Activated CD8-positive, alpha-beta T cell treated with anti-CD3 and anti-CD28 coated beads for 36 hours (primary cell): ENCODE results near the gene PRPF6. TPM values are rescaled to one million over a fixed set of nuclear protein-coding genes. Genes with fewer than 3 reads are reported as not detected.

ENCODE experiments used
- ATAC-seq: fragments of 200-7000 bp; cut with Tn5 transposase; one replicate; pipeline ENCODE4 v1.10.0; 2021; ENCODE audit warnings: mild to moderate bottlenecking, moderate library complexity
- CTCF ChIA-PET: fragments of 350-600 bp; sonication (Branson Sonifier 250); formaldehyde crosslinking; loops from one replicate; lab custom pipeline; 2021; ENCODE audit warnings: antibody characterized with exemption; lab: Charles Lee
- POLR2A ChIA-PET: fragments of 350-600 bp; sonication (Branson Sonifier 250); formaldehyde crosslinking; loops from one replicate; lab custom pipeline; 2021; ENCODE audit warnings: antibody characterized with exemption; lab: Charles Lee
- DNase-seq: peaks from one replicate; pipeline ENCODE4 v3.0.0-alpha.2; 2020
- H3K27ac Mint-ChIP-seq: one replicate; pipeline ENCODE4 v1.8.0; 2021; ENCODE audit warnings: mild to moderate bottlenecking, mixed read lengths
- H3K27me3 Mint-ChIP-seq: one replicate; pipeline ENCODE4 v1.8.0; 2021; ENCODE audit warnings: mixed read lengths
- H3K36me3 Mint-ChIP-seq: one replicate; pipeline ENCODE4 v1.8.0; 2021; ENCODE audit warnings: low read depth, mixed read lengths
- H3K4me1 Mint-ChIP-seq: one replicate; pipeline ENCODE4 v1.8.0; 2021; ENCODE audit warnings: low read depth, mixed read lengths
- H3K4me3 Mint-ChIP-seq: one replicate; pipeline ENCODE4 v1.8.0; 2021; ENCODE audit warnings: mild to moderate bottlenecking, moderate library complexity, mixed read lengths
- H3K9me3 Mint-ChIP-seq: one replicate; pipeline ENCODE4 v1.8.0; 2021; ENCODE audit warnings: mixed read lengths
- intact Hi-C: fragments of 100-400 bp; cut with micrococcal nuclease; formaldehyde crosslinking; loops from one replicate; pipeline ENCODE4 v1.10.0; 2022
- total RNA-seq, 2 experiments: library from RNA; stranded (reverse); gene quantifications; one replicate each; pipeline ENCODE4 v1.2.3, GENCODE V29; 2021
- TF ChIP-seq, protein P1 (sequence below): fragments of 200-600 bp; IDR thresholded peaks from one replicate; pipeline ENCODE4 v1.8.0; 2022; ENCODE audit warnings: antibody characterized with exemption, mild to moderate bottlenecking

The PRPF6 gene
- total RNA-seq, 2 experiments from 2014 or later = 53.0 to 55.5 TPM

GRCh38 chr20:64062276-64062595 is 81.3 kb downstream of the PRPF6 start:
- intact Hi-C loops = loop anchor here (10.0 kb wide), 1 partner anchor 87 kb away; the partner anchor contains the start of gene SAMD10
- POLR2A ChIA-PET = interaction anchor here (0.7 to 1.6 kb wide), 6 partner anchors 11 to 82 kb away, joined by 3 to 4 read pairs (median 3); partner anchors contain the start of genes OPRL1, PRPF6 and SAMD10
- H3K36me3 Mint-ChIP-seq = no peaks in the 10 kb centered on the region
- TF ChIP-seq, protein P1, sequence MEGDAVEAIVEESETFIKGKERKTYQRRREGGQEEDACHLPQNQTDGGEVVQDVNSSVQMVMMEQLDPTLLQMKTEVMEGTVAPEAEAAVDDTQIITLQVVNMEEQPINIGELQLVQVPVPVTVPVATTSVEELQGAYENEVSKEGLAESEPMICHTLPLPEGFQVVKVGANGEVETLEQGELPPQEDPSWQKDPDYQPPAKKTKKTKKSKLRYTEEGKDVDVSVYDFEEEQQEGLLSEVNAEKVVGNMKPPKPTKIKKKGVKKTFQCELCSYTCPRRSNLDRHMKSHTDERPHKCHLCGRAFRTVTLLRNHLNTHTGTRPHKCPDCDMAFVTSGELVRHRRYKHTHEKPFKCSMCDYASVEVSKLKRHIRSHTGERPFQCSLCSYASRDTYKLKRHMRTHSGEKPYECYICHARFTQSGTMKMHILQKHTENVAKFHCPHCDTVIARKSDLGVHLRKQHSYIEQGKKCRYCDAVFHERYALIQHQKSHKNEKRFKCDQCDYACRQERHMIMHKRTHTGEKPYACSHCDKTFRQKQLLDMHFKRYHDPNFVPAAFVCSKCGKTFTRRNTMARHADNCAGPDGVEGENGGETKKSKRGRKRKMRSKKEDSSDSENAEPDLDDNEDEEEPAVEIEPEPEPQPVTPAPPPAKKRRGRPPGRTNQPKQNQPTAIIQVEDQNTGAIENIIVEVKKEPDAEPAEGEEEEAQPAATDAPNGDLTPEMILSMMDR = no peak
- peak overlapping the region; percentile 89 for H3K4me3 Mint-ChIP-seq
- ATAC-seq = no peak
- no peak overlapping the region for H3K27ac Mint-ChIP-seq
- CTCF ChIA-PET = interaction anchor here (0.7 to 2.1 kb wide), 5 partner anchors 9 to 82 kb away, joined by 3 to 6 read pairs (median 4); partner anchors contain the start of gene LKAAEAR1
- H3K9me3 Mint-ChIP-seq = no peaks in the 10 kb centered on the region
- DNase-seq = no peak
- H3K27me3 Mint-ChIP-seq = no peaks in the 10 kb centered on the region
- peaks cover 41% of the 10 kb centered on the region for H3K4me1 Mint-ChIP-seq

DNA sequence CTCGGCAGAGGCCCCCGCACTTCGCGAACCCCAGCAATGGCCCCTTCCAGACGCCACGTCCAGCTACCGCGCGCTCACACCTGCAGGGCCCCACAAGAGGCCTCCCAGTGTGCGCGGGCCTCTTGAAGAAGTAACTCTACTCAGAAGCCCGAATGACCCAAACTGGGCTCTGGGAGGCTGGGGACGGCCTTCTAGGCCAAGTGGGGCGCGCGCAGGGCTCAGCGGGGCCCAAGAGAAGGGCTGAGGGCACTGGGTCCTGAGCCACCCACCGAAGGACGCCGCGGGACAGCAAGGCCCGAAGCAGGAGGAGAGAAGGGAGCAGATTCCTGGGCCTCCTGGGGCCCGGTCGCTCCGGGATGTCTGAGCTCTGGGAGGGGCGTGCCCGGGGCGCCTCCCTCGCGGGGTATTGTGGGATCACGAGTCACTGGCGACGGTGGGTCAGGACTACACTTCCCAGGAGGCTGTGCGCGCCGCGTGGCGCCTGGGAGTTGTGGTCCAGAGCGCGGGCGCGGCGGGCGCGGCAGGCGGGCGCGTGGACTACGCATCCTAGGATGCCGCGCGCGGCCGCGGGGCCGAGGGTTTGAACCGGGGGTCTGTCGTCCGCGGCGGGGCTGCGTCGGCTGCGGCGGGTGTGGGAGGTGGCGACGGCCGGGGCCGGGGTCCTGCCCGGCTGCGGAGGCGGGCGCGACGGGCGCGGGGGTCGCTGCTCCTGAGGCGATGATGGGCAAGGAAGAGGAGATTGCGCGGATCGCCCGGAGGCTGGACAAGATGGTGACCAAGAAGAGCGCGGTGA is 81.9 kb downstream of the PRPF6 start, which contains the start of gene TCEA2:
Gene TCEA2 (plus strand): TSS at position 603 of the 793 bp plus-strand sequence. CDS start 115 bp downstream, at position 718.
- intact Hi-C loops = loop anchor here (10.0 kb wide), 1 partner anchor 88 kb away; the partner anchor contains the start of gene SAMD10
- Mint-ChIP-seq H3K9me3 (no peaks in the 10 kb centered on the region), H3K4me1 (peaks cover 40% of the 10 kb centered on the region), H3K27ac (peak within 1 kb of the TSS; percentile 76), H3K36me3 (no peaks in the 10 kb centered on the region), H3K27me3 (no peaks in the 10 kb centered on the region), H3K4me3 (peak within 1 kb of the TSS; percentile 89)
- TF ChIP-seq, protein P1 = no peak
- ChIA-PET POLR2A (interaction anchor here (0.6 to 1.6 kb wide), 7 partner anchors 12 to 83 kb away, joined by 3 to 4 read pairs (median 3); partner anchors contain the start of genes OPRL1, PRPF6 and SAMD10), CTCF (interaction anchor here (0.7 to 2.1 kb wide), 5 partner anchors 9 to 82 kb away, joined by 3 to 6 read pairs (median 4); partner anchors contain the start of gene LKAAEAR1)
- peak; percentile 98 for DNase-seq
- ATAC-seq = peak; percentile 83

DNA sequence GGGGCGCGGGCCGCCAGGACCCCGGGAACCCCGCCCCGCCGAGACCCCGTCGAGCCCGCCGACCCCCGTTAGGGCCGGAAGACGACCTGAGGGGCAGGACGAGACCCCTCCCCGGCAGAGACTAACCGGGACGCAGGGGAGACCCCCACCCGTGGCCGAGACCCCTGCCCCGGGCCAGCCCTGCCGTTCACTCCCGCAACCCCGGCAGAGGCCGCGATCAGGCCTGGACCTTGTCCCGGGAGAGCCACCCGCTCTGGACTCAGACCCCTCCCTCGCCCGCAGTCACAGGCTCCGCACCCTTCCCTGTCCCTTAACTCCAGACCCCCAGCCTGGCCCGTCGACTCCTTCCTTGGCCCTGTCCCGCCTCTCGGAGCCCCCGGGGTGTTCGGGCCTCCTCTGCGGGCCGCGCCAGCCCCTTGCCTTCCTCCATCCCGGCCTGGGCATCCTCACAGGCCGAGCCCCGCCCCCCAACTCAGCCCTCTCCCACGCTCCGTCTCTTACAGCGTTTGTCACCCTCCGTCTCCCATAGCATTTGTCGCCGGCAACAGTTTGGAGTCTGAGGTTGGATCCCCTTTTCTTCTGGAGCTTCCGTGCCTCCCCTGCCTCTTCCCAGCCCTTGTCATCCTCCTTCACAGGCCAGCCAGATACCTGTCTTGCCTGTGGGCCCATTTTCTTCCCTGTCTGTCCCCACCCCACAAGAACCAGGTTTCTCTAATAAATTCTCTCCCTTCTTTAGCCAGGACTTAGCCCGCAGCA is 82.6 kb downstream of the PRPF6 start:
- H3K9me3 Mint-ChIP-seq = no peaks in the 10 kb centered on the region
- DNase-seq (peak; percentile 63), ATAC-seq (no peak)
- H3K4me1 Mint-ChIP-seq = peaks cover 37% of the 10 kb centered on the region
- peak overlapping the region; percentile 89 for H3K4me3 Mint-ChIP-seq
- no peaks in the 10 kb centered on the region for H3K27me3 Mint-ChIP-seq
- no peaks in the 10 kb centered on the region for H3K36me3 Mint-ChIP-seq
- POLR2A ChIA-PET = interaction anchor here (0.6 to 1.9 kb wide), 6 partner anchors 9 to 32 kb away, joined by 3 to 7 read pairs (median 4); no protein-coding TSS in a partner anchor
- CTCF ChIA-PET = interaction anchor here (1.0 to 2.1 kb wide), 3 partner anchors 20 to 83 kb away, joined by 3 to 6 read pairs (median 4); partner anchors contain the start of gene LKAAEAR1
- intact Hi-C loops = loop anchor here (10.0 kb wide), 1 partner anchor 89 kb away; the partner anchor contains the start of gene SAMD10
- TF ChIP-seq, protein P1 = no peak
- H3K27ac Mint-ChIP-seq = peak overlapping the region; percentile 76

DNA sequence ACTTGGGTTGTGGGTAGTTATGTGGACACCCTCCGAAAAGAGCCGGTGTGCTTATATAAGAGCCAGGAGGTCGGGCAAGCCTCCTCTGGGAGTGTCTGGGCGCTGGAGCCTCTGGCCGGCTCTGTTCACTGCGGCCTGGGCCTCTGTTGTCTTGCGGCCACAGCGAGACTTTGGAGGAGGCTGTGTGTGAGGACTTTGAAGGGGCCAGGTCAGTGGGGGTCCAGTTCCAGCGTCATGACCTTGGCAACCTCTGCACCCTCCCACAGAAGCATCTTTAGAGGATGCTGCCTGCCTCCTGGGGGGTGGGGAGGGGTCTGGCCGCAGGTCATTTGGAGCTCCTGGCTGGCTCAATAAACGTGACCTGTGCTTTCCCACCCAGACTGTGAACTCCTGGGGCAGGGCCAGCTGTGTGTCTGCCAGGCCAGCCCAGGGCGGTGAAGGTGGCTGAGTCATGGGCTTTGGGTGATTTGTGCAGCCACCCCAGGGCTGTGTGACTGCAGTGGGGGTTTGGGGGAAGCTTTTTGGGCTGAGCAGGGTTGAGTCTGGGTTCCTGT is 83.3 kb downstream of the PRPF6 start:
- DNase-seq (no peak), ATAC-seq (no peak)
- H3K36me3 Mint-ChIP-seq = no peaks in the 10 kb centered on the region
- peak overlapping the region; percentile 89 for H3K4me3 Mint-ChIP-seq
- ChIA-PET CTCF (interaction anchor here (1.0 kb wide), 1 partner anchor 20 kb away, joined by 3 read pairs; the partner anchor contains the start of gene LKAAEAR1), POLR2A (interaction anchor here (0.9 to 1.9 kb wide), 5 partner anchors 9 to 116 kb away, joined by 3 to 7 read pairs (median 4); no protein-coding TSS in a partner anchor)
- intact Hi-C loops = loop anchor here (10.0 kb wide), 1 partner anchor 89 kb away; the partner anchor contains the start of gene SAMD10
- H3K9me3 Mint-ChIP-seq = no peaks in the 10 kb centered on the region
- H3K4me1 Mint-ChIP-seq = peaks cover 35% of the 10 kb centered on the region
- H3K27me3 Mint-ChIP-seq = no peaks in the 10 kb centered on the region
- TF ChIP-seq, protein P1 = no peak
- H3K27ac Mint-ChIP-seq = peak overlapping the region; percentile 76
